OCI-LY1 (cell line): ENCODE measurements around the gene MED15.

Experiments
- EZH2 ChIP-seq: fragments of 200-600 bp; sonication (generic), shearing (Covaris generic); IDR thresholded peaks from 2 replicates; pipeline ENCODE4 v1.8.0; 2017; ENCODE audit warnings: borderline replicate concordance, mixed run types, mild to moderate bottlenecking, antibody characterized with exemption, low read length, moderate library complexity, mixed read lengths
- TF ChIP-seq, protein P1 (sequence below): fragments of 200-600 bp; sonication (generic), shearing (Covaris generic); IDR thresholded peaks from 2 replicates; pipeline ENCODE4 v1.5.1; 2017; ENCODE audit warnings: mild to moderate bottlenecking, antibody characterized with exemption, low read length, moderate library complexity, mixed read lengths

DNA sequence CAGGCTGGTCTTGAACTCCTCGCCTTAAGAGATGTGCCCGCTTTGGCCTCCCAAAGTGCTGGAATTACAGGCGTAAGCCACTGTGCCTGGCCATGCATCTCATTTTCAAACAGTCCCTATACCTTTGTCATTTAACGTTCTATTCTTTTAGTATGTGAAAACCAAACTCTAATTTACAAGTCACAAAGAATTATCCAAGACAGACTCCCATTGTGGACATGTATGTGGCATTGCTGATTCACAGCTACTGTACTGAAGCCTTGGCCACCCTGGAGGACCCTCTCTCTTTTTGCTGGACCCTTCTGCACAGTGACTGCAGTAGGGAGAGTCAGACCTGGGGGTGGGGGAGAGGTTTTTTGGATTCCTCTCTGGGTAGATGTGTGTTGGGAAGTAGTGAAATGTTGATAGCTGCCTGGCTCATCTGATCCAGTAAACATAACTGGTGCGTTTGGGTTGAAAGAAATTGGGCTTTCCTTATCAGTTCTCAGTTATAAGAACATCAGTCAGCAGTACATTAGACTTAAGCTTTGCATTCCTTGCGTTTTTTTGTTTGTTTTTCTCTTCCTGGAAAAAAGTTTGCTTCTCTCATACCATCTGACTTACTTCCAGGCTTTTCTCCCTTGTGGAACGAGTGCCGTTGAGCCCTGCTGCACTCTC, 65.9 kb downstream of the MED15 start:
- TF ChIP-seq, protein P1, sequence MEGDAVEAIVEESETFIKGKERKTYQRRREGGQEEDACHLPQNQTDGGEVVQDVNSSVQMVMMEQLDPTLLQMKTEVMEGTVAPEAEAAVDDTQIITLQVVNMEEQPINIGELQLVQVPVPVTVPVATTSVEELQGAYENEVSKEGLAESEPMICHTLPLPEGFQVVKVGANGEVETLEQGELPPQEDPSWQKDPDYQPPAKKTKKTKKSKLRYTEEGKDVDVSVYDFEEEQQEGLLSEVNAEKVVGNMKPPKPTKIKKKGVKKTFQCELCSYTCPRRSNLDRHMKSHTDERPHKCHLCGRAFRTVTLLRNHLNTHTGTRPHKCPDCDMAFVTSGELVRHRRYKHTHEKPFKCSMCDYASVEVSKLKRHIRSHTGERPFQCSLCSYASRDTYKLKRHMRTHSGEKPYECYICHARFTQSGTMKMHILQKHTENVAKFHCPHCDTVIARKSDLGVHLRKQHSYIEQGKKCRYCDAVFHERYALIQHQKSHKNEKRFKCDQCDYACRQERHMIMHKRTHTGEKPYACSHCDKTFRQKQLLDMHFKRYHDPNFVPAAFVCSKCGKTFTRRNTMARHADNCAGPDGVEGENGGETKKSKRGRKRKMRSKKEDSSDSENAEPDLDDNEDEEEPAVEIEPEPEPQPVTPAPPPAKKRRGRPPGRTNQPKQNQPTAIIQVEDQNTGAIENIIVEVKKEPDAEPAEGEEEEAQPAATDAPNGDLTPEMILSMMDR = no peak
- no peak for TF ChIP-seq EZH2
